Stomach (tissue), 9 donors: ENCODE data around the gene FAM222B. TPM values are rescaled to one million over a fixed set of nuclear protein-coding genes. Genes with fewer than 3 reads are reported as not detected.
A peak's percentile ranks its signal among the peaks of the same experiment; 100 is the strongest.

ENCODE experiments used
- DNase-seq, 2 donors: peaks; one replicate each; pipeline versions ENCODE4 v3.0.0 to v3.0.0-alpha.2; 2013 to 2019
- H3K27ac ChIP-seq, 5 donors: fragments of 200-600 bp in 4 of 5; sonication (generic) in 4 of 5; one replicate each; pipeline ENCODE4 v1.5.1; 2013 to 2019; ENCODE audit warnings: mild to moderate bottlenecking in 1 of 5, moderate library complexity in 1 of 5
- H3K27me3 ChIP-seq, 3 donors: fragments of 200-600 bp; sonication (generic); one replicate each; pipeline ENCODE4 v1.5.1; 2017 to 2019; ENCODE audit warnings: mixed run types in 1 of 3
- H3K36me3 ChIP-seq, 4 donors: fragments of 200-600 bp; sonication (generic); 1 replicate in 3 of 4; 2 replicates in 1 of 4; pipeline ENCODE4 v1.5.1; 2016 to 2019
- H3K4me1 ChIP-seq, 4 donors: fragments of 200-600 bp; sonication (generic); one replicate each; pipeline ENCODE4 v1.5.1; 2016 to 2019
- H3K4me3 ChIP-seq, 4 donors: fragments of 200-600 bp; sonication (generic) in 3 of 4; one replicate each; pipeline ENCODE4 v1.5.1; 2016 to 2019; ENCODE audit warnings: mild to moderate bottlenecking in 1 of 4
- H3K9me3 ChIP-seq, 4 donors: fragments of 200-600 bp; sonication (generic); one replicate each; pipeline ENCODE4 v1.5.1; 2016 to 2019
- CTCF ChIP-seq, 7 experiments: fragments of 450-650 bp in 4 of 7; fragments of 200-600 bp in 3 of 7; sonication (generic) in 3 of 7; IDR thresholded peaks; one replicate each; pipeline ENCODE4 v1.5.1; 2016 to 2019; ENCODE audit warnings: antibody characterized with exemption in 7 of 7, control low read depth in 2 of 7, mild to moderate bottlenecking in 1 of 7
- EP300 ChIP-seq: sonication (generic); formaldehyde crosslinking; IDR thresholded peaks from one replicate; pipeline ENCODE4 v1.6.1; 2017; ENCODE audit warnings: antibody characterized with exemption
- POLR2A ChIP-seq, 4 donors: fragments of 450-650 bp; IDR thresholded peaks; one replicate each; pipeline ENCODE4 v1.6.1; 2016; ENCODE audit warnings: antibody characterized with exemption in 4 of 4, control low read depth in 2 of 4, mild to moderate bottlenecking in 1 of 4, moderate library complexity in 1 of 4
- POLR2AphosphoS5 ChIP-seq, 3 donors: sonication (generic); formaldehyde crosslinking; IDR thresholded peaks; one replicate each; pipeline ENCODE4 v1.6.1; 2016; ENCODE audit warnings: antibody characterized with exemption in 3 of 3
- WGBS, 5 donors: extraction: QIAGEN DNeasy Blood & Tissue Kit in 3 of 5; methylation state at CpG; one replicate each; pipeline versions ENCODE4 v1.1.5 to v1.1.7; 2013 to 2018; 5-methylcytosine and 5-hydroxymethylcytosine counted together
- intact Hi-C: fragments of 100-400 bp; cut with DNase I; formaldehyde crosslinking; loops from one replicate; pipeline ENCODE4 v1.15.1; 2023; ENCODE audit warnings: low total_unique reads
- polyA plus RNA-seq, 3 donors: library from polyadenylated mRNA; stranded (reverse); fragments of 200-250 nt; gene quantifications; one replicate each; pipeline ENCODE4 v1.2.3, GENCODE V29; 2013
- total RNA-seq, 5 donors: library from RNA; depleted of rRNA; stranded (reverse); fragments of >200 nt; gene quantifications; one replicate each; pipeline versions ENCODE4 v1.1.0 to v1.2.3, GENCODE V29; 2014 to 2016
- donor health status: healthy with polysubstance abuse.
- donor health status: Bipolar disorder and iron deficiency.
- donor health status: healthy.

The FAM222B gene
- total and polyA plus RNA-seq, 8 donors, result 4.4 to 29.6 (median 8.6) TPM

- TF ChIP-seq EP300, result no peak
- no peak for TF ChIP-seq POLR2AphosphoS5 (IDR thresholded peaks at IDR 0.05)
- TF ChIP-seq CTCF (IDR thresholded peaks at IDR 0.05), result no peak
- no peak for TF ChIP-seq POLR2A (IDR thresholded peaks at IDR 0.05)
- no peak overlapping the region for H3K27ac ChIP-seq
- H3K4me1 ChIP-seq, result no peaks in the 10 kb centered on the region
- intact Hi-C loops, result loop anchor here (10.0 kb wide), 1 partner anchor 117 kb away; no protein-coding TSS in a partner anchor
- H3K27me3 ChIP-seq, result no peaks in the 10 kb centered on the region
- no peak overlapping the region for H3K4me3 ChIP-seq
- peaks cover 61 to 92% (median 87%) of the 10 kb centered on the region in 4 donors for H3K36me3 ChIP-seq
- DNase-seq, result no peak
- H3K9me3 ChIP-seq, result no peaks in the 10 kb centered on the region
- WGBS, 5 donors, result 91 to 99% (median 97%) methylated on average over 11 to 17 of the region's 17 CpGs
Measured at GRCh38 chr17:28881533-28882056, 39.0 kb upstream of the FAM222B start.

GRCh38 chr17:28880572-28880945 lies 38.0 kb upstream of the FAM222B start:
- no peak overlapping the region for H3K27ac ChIP-seq
- H3K4me1 ChIP-seq, result no peaks in the 10 kb centered on the region
- no peak overlapping the region for H3K4me3 ChIP-seq
- TF ChIP-seq EP300 (no peak), POLR2A (IDR thresholded peaks at IDR 0.05) (no peak), CTCF (IDR thresholded peaks at IDR 0.05) (no peak), POLR2AphosphoS5 (IDR thresholded peaks at IDR 0.05) (no peak)
- intact Hi-C loops, result loop anchor here (10.0 kb wide), 1 partner anchor 116 kb away; no protein-coding TSS in a partner anchor
- no peaks in the 10 kb centered on the region for H3K27me3 ChIP-seq
- H3K36me3 ChIP-seq, result peaks cover 61 to 81% (median 76%) of the 10 kb centered on the region in 4 donors
- no peak for DNase-seq
- no peaks in the 10 kb centered on the region for H3K9me3 ChIP-seq
- whole genome bisulfite sequencing, 5 donors, result 78 to 92% (median 87%) methylated on average over 9 to 10 of the region's 10 CpGs

- Histone ChIP-seq H3K4me3 (no peak overlapping the region), H3K36me3 (peaks cover 59 to 76% (median 71%) of the 10 kb centered on the region in 4 donors), H3K27me3 (no peaks in the 10 kb centered on the region), H3K27ac (no peak overlapping the region), H3K4me1 (no peaks in the 10 kb centered on the region), H3K9me3 (no peaks in the 10 kb centered on the region)
- DNase-seq, result no peak
- TF ChIP-seq POLR2A (IDR thresholded peaks at IDR 0.05) (no peak), EP300 (no peak), CTCF (IDR thresholded peaks at IDR 0.05) (no peak), POLR2AphosphoS5 (IDR thresholded peaks at IDR 0.05) (no peak)
- WGBS, 5 donors, result 64 to 81% (median 76%) methylated on average over 9 of the region's 9 CpGs
- intact Hi-C loops, result loop anchor here (10.0 kb wide), 1 partner anchor 115 kb away; no protein-coding TSS in a partner anchor
Measured at GRCh38 chr17:28879886-28880571, 37.4 kb upstream of the FAM222B start.

GRCh38 chr17:28878981-28879380 lies 36.4 kb upstream of the FAM222B start:
- TF ChIP-seq CTCF (IDR thresholded peaks at IDR 0.05) (peak in 3 of 7 experiments; percentile 12 to 29 (median 14)), POLR2A (IDR thresholded peaks at IDR 0.05) (no peak), POLR2AphosphoS5 (IDR thresholded peaks at IDR 0.05) (peak in 1 of 3 donors; percentile 29), EP300 (no peak)
- intact Hi-C loops, result no loop called here
- Histone ChIP-seq H3K4me3 (no peak overlapping the region), H3K9me3 (no peaks in the 10 kb centered on the region), H3K36me3 (peaks cover 49 to 66% (median 60%) of the 10 kb centered on the region in 4 donors), H3K27me3 (no peaks in the 10 kb centered on the region), H3K4me1 (no peaks in the 10 kb centered on the region), H3K27ac (no peak overlapping the region)
- peak; percentile 35 to 74 for DNase-seq
- WGBS, 5 donors, result 35 to 85% (median 59%) methylated on average over 4 of the region's 4 CpGs
